ENCODE results near the gene ROBO4. TPM values are rescaled to one million over a fixed set of nuclear protein-coding genes. Genes with fewer than 3 reads are reported as not detected.

The ROBO4 gene
- polyA plus RNA-seq, 2 of the 4 experiments (the other 2 are of a cell fraction) = not detected

DNA sequence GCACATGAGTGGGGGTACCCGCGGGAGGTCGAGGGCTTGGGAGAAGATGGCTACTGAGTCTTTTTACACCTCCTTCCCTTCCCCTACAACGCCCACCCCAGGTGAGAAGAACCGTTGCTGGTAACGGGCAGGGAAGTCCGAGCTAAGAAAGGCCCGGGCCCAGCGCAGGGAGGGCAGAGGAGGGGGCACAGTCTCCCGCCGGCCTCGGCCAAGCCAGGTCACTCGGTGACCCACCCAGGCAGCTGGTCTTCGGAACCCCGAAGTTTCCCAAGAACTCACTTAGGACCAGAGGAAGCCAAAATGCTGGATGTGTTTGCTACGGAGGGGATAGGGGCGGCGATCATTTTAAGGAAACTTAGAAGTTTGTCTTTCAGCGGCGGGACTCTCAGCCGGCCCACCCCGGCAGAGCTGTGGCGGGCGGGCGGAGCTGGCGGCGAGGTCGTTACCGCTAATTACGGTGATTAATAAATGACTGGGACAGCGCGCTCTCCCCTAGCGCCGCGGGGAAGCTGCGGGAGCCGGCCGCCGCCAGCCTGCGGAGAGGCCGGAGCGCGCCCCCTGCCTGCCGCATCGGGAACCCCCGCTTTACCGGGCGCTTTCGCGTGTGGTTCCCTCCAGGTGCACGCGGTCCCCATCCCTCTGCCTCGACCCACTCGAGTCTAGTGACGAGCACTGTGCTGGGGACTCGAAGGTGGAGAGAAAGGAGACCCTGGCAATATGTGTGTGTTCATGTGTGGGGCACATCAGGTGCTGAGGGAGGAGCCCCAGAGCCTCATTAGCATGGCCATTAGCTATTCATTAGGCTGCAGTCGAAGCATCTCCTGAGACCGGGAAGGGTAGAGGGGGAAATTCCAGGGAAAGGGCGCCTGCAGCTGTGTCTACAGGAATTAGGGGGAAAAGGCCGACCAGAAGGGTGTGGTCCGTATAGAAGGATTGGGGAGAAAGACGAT is 31.5 kb downstream of the ROBO4 start:
- Histone ChIP-seq H3K9me3 (0 out of 3 replicates have a peak, but pooled peaks cover 3% of the 10 kb centered on the region), H3K4me1 (peaks cover 14% of the 10 kb centered on the region; the same call in 2 of the 3 replicates), H3K4me3 (peak overlapping the region; percentile 40), H3K27ac (no peak overlapping the region), H3K4me2 (peak overlapping the region; percentile 90)
- ChIA-PET CTCF (interaction anchor here (0.6 to 4.6 kb wide), 38 partner anchors 8 to 538 kb away, joined by 3 to 38 read pairs (median 4); partner anchors contain the start of genes CCDC15, ESAM, SIAE and SPA17), POLR2A (interaction anchor here (1.5 kb wide), 1 partner anchor 10 kb away, joined by 5 read pairs; no protein-coding TSS in a partner anchor)
- TF ChIP-seq RAD21 (conservative IDR thresholded peaks at IDR 0.05 in 1 of 2, IDR thresholded peaks at IDR 0.05 in 1 of 2) (peak; percentile 22 to 27; a peak in 1 of 5 replicates), SMC3 (IDR thresholded peaks at IDR 0.05) (peak; percentile 44), MAX (IDR thresholded peaks at IDR 0.05) (peak; percentile 82), HDAC2 (IDR thresholded peaks at IDR 0.05) (no peak), POLR2AphosphoS2 (conservative IDR thresholded peaks at IDR 0.05; ENCODE audit: low read length) (no peak), RFX5 (IDR thresholded peaks at IDR 0.05) (no peak)
- TF ChIP-seq, protein P1, sequence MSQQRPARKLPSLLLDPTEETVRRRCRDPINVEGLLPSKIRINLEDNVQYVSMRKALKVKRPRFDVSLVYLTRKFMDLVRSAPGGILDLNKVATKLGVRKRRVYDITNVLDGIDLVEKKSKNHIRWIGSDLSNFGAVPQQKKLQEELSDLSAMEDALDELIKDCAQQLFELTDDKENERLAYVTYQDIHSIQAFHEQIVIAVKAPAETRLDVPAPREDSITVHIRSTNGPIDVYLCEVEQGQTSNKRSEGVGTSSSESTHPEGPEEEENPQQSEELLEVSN (IDR thresholded peaks at IDR 0.05; ENCODE audit: borderline replicate concordance, low read depth) = peak; percentile 94
- TF ChIP-seq, protein P2, sequence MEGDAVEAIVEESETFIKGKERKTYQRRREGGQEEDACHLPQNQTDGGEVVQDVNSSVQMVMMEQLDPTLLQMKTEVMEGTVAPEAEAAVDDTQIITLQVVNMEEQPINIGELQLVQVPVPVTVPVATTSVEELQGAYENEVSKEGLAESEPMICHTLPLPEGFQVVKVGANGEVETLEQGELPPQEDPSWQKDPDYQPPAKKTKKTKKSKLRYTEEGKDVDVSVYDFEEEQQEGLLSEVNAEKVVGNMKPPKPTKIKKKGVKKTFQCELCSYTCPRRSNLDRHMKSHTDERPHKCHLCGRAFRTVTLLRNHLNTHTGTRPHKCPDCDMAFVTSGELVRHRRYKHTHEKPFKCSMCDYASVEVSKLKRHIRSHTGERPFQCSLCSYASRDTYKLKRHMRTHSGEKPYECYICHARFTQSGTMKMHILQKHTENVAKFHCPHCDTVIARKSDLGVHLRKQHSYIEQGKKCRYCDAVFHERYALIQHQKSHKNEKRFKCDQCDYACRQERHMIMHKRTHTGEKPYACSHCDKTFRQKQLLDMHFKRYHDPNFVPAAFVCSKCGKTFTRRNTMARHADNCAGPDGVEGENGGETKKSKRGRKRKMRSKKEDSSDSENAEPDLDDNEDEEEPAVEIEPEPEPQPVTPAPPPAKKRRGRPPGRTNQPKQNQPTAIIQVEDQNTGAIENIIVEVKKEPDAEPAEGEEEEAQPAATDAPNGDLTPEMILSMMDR (IDR thresholded peaks at IDR 0.05) = peak; percentile 61
- TF ChIP-seq, protein P3, sequence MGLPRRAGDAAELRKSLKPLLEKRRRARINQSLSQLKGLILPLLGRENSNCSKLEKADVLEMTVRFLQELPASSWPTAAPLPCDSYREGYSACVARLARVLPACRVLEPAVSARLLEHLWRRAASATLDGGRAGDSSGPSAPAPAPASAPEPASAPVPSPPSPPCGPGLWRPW (IDR thresholded peaks at IDR 0.05) = no peak
- DNase-seq (ENCODE audit: low read depth in 1 of 2, low spot score in 1 of 2) (peak in 1 of 2 experiments; percentile 64), ATAC-seq (peak; percentile 30 to 75; a peak in 3 of 6 replicates), FAIRE-seq (no peak)
- WGBS (ENCODE audit: missing lambda C conversion rate) = 13% methylated on average over 11 of the region's 62 CpGs

DNA sequence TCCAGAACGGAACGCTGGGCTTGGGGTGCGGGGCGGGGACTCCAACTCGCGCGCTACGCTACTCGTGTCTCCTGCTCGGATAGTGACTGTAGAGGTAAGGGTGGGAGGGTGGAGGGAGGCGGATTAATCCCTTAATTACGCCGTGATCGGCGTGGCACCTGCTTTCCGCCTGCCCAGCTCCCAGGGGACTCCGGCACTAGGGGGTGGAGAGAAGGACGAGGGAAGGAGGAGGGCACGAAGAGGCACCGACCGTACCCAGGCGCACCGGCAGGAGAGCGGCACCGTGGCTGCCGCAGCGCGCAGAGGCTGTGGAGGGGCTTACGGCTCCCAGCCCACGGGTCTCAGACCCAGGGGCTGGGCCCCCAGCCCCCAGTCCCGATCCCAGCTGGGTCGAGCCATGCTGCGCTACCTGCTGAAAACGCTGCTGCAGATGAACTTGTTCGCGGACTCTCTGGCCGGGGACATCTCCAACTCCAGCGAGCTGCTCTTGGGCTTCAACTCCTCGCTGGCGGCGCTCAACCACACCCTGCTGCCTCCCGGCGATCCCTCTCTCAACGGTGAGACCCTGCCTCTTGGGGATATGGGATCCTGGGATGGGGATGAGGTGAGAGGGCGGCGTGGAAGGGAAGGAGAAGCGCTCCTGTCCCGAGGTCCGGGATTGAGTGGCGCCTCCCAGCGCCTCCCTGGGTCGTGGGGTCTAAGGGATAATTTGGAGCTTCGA is 32.3 kb downstream of the ROBO4 start, which contains the start of gene ROBO3:
Gene ROBO3 (plus strand): TSS at position 252 of the 721 bp plus-strand sequence. CDS start 146 bp downstream, at position 398.
- 22% methylated on average over 36 of the region's 53 CpGs for WGBS (ENCODE audit: missing lambda C conversion rate)
- H3K4me1 ChIP-seq = peaks cover 14% of the 10 kb centered on the region; the same call in 2 of the 3 replicates
- FAIRE-seq = no peak
- POLR2A ChIA-PET = no interaction called here
- peak within 1 kb of the TSS; percentile 90 for H3K4me2 ChIP-seq
- no peak within 1 kb of the TSS for H3K27ac ChIP-seq
- DNase-seq (ENCODE audit: low read depth in 1 of 2, low spot score in 1 of 2) = no peak
- TF ChIP-seq POLR2AphosphoS2 (conservative IDR thresholded peaks at IDR 0.05; ENCODE audit: low read length) = no peak
- TF ChIP-seq MAX (IDR thresholded peaks at IDR 0.05) = no peak
- no peak for TF ChIP-seq RCOR1 (IDR thresholded peaks at IDR 0.05; ENCODE audit: low read depth, low read length)
- no peak for TF ChIP-seq CBX2 (IDR thresholded peaks at IDR 0.05; ENCODE audit: borderline replicate concordance, low read depth)
- no peak for TF ChIP-seq JUN (IDR thresholded peaks at IDR 0.05)
- peak within 1 kb of the TSS; percentile 40 for H3K4me3 ChIP-seq
- CTCF ChIA-PET = interaction anchor here (0.7 to 4.6 kb wide), 20 partner anchors 7 to 204 kb away, joined by 3 to 38 read pairs (median 6); partner anchors contain the start of genes CCDC15, ESAM, SIAE and SPA17
- 0 out of 3 replicates have a peak, but pooled peaks cover 3% of the 10 kb centered on the region for H3K9me3 ChIP-seq
- peak in 1 of 2 experiments; percentile 54; a peak in 3 of 6 replicates for ATAC-seq

DNA sequence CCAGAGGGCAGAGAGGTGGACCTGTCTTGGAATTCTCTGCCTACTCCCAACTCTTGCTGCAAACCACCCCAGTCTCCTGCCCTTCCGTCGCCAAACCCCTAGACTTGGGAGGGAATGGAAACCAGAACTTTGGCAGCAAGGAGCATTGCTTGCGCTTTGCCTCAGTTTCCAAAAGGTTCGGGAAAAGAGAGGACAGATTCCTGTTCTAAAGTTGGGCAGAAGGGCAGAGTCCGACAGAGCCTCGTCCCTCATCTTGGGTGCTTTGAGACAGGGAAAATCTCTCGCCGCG is 32.8 kb downstream of the ROBO4 start:
- no peak overlapping the region for H3K27ac ChIP-seq
- peaks cover 14% of the 10 kb centered on the region; the same call in 2 of the 3 replicates for H3K4me1 ChIP-seq
- ATAC-seq (no peak), DNase-seq (ENCODE audit: low read depth in 1 of 2, low spot score in 1 of 2) (no peak), FAIRE-seq (no peak)
- H3K9me3 ChIP-seq = 0 out of 3 replicates have a peak, but pooled peaks cover 3% of the 10 kb centered on the region
- 14% methylated on average over 9 of the region's 9 CpGs for WGBS (ENCODE audit: missing lambda C conversion rate)
- POLR2A ChIA-PET = no interaction called here
- H3K4me2 ChIP-seq = peak overlapping the region; percentile 90
- CTCF ChIA-PET = interaction anchor here (1.4 to 4.6 kb wide), 6 partner anchors 11 to 194 kb away, joined by 3 to 38 read pairs (median 26); partner anchors contain the start of gene ESAM
- peak overlapping the region; percentile 40; the same call in 2 of the 3 replicates for H3K4me3 ChIP-seq
- TF ChIP-seq ZNF302 (CRISPR knock-in tag; IDR thresholded peaks at IDR 0.05) = no peak
- TF ChIP-seq, protein P1 (IDR thresholded peaks at IDR 0.05; ENCODE audit: borderline replicate concordance, low read depth) = no peak
- TF ChIP-seq, protein P4, sequence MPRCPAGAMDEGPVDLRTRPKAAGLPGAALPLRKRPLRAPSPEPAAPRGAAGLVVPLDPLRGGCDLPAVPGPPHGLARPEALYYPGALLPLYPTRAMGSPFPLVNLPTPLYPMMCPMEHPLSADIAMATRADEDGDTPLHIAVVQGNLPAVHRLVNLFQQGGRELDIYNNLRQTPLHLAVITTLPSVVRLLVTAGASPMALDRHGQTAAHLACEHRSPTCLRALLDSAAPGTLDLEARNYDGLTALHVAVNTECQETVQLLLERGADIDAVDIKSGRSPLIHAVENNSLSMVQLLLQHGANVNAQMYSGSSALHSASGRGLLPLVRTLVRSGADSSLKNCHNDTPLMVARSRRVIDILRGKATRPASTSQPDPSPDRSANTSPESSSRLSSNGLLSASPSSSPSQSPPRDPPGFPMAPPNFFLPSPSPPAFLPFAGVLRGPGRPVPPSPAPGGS (IDR thresholded peaks at IDR 0.05) = no peak
- no peak for TF ChIP-seq JUNB (IDR thresholded peaks at IDR 0.05)
- no peak for TF ChIP-seq TFCP2L1 (CRISPR knock-in tag; IDR thresholded peaks at IDR 0.05)
- TF ChIP-seq HDAC2 (IDR thresholded peaks at IDR 0.05) = no peak
- no peak for TF ChIP-seq RNF2 (IDR thresholded peaks at IDR 0.05; ENCODE audit: borderline replicate concordance, low read depth)
- TF ChIP-seq FOSL2 (IDR thresholded peaks at IDR 0.05) = no peak
- TF ChIP-seq FOSL2 (CRISPR knock-in tag; IDR thresholded peaks at IDR 0.05) = no peak
- no peak for TF ChIP-seq MAX (IDR thresholded peaks at IDR 0.05)
- no peak for TF ChIP-seq RAD21 (conservative IDR thresholded peaks at IDR 0.05 in 1 of 2, IDR thresholded peaks at IDR 0.05 in 1 of 2)
- TF ChIP-seq CBX8 (IDR thresholded peaks at IDR 0.05) = no peak
